Measurements from ENCODE around the gene BLM.
A peak's percentile ranks its signal among the peaks of the same experiment; 100 is the strongest.

Gene BLM

GRCh38 chr15:90691982-90692773, 25.0 kb upstream of the BLM start:
- no peak for DNase-seq

- DNase-seq = no peak
Measured at GRCh38 chr15:90694987-90695386, 22.2 kb upstream of the BLM start.

GRCh38 chr15:90697175-90697574, 20.0 kb upstream of the BLM start:
- DNase-seq = no peak

GRCh38 chr15:90698629-90699028, 18.5 kb upstream of the BLM start:
- DNase-seq = no peak

- peak; percentile 29 for DNase-seq
Measured at GRCh38 chr15:90701048-90701447, 16.1 kb upstream of the BLM start.

- no peak for DNase-seq
Measured at GRCh38 chr15:90701880-90702630, 15.1 kb upstream of the BLM start.

GRCh38 chr15:90703455-90703854, 13.7 kb upstream of the BLM start:
- no peak for DNase-seq

- DNase-seq = no peak
Measured at GRCh38 chr15:90705212-90705611, 11.9 kb upstream of the BLM start.

GRCh38 chr15:90706394-90707327, 10.5 kb upstream of the BLM start:
- DNase-seq = no peak

GRCh38 chr15:90707489-90707888, 9.7 kb upstream of the BLM start:
- no peak for DNase-seq

GRCh38 chr15:90708516-90708915, 8.6 kb upstream of the BLM start:
- no peak for DNase-seq

GRCh38 chr15:90709278-90709677, 7.9 kb upstream of the BLM start:
- no peak for DNase-seq

- no peak for DNase-seq
Measured at GRCh38 chr15:90710436-90711027, 6.6 kb upstream of the BLM start.

GRCh38 chr15:90711418-90711824, 5.7 kb upstream of the BLM start:
- DNase-seq = no peak

- DNase-seq = no peak
Measured at GRCh38 chr15:90711842-90712241, 5.3 kb upstream of the BLM start.

- DNase-seq = no peak
Measured at GRCh38 chr15:90713081-90713480, 4.1 kb upstream of the BLM start.

- no peak for DNase-seq
Measured at GRCh38 chr15:90716317-90716975, 700 bp upstream of the BLM start.

- no peak for DNase-seq
Measured at GRCh38 chr15:90718232-90718631, 1.1 kb downstream of the BLM start.

GRCh38 chr15:90720131-90720530, 3.0 kb downstream of the BLM start:
- DNase-seq = no peak

- no peak for DNase-seq
Measured at GRCh38 chr15:90729261-90729660, 12.1 kb downstream of the BLM start.

- no peak for DNase-seq
Measured at GRCh38 chr15:90730290-90730689, 13.1 kb downstream of the BLM start.

GRCh38 chr15:90735923-90736322, 18.8 kb downstream of the BLM start:
- DNase-seq = no peak

Measured in KG1 (cell line).